Mucosa of rectum (tissue), 2 donors: Measurements from ENCODE around the gene P2RY8.
"Not testable (repeated sequence)": the region's sequence is repeated elsewhere in the genome, so short reads cannot be mapped to it uniquely, and the experiment has no call there.

Experiments
- H3K27ac ChIP-seq, 2 donors: one replicate each; pipeline ENCODE4 v1.7.0; 2013; ENCODE audit warnings: inconsistent platforms in 2 of 2, low read depth in 2 of 2, low read length in 2 of 2
- H3K27me3 ChIP-seq, 2 donors: one replicate each; pipeline ENCODE4 v1.7.0; 2013; ENCODE audit warnings: low read length in 2 of 2; ENCODE audit not compliant: control insufficient read depth in 2 of 2, insufficient read depth in 2 of 2
- H3K36me3 ChIP-seq, 2 donors: one replicate each; pipeline ENCODE4 v1.7.0; 2013; ENCODE audit warnings: low read length in 2 of 2; ENCODE audit not compliant: control insufficient read depth in 2 of 2, insufficient read depth in 2 of 2
- H3K4me1 ChIP-seq, 2 donors: one replicate each; pipeline ENCODE4 v1.7.0; 2013; ENCODE audit warnings: low read length in 2 of 2, mild to moderate bottlenecking in 1 of 2; ENCODE audit not compliant: control insufficient read depth in 2 of 2, insufficient read depth in 2 of 2
- H3K4me3 ChIP-seq, 2 donors: one replicate each; pipeline ENCODE4 v1.7.0; 2013; ENCODE audit warnings: low read length in 2 of 2
- H3K9ac ChIP-seq, 2 donors: one replicate each; pipeline ENCODE4 v1.7.0; 2013; ENCODE audit warnings: low read length in 2 of 2, low read depth in 1 of 2, mild to moderate bottlenecking in 1 of 2
- H3K9me3 ChIP-seq, 2 donors: one replicate each; pipeline ENCODE4 v1.7.0; 2013; ENCODE audit warnings: low read length in 2 of 2; ENCODE audit not compliant: control insufficient read depth in 2 of 2
- donor health status: healthy.
- donor health status: Normal muscosa, but diverticular disease.

The P2RY8 gene

DNA sequence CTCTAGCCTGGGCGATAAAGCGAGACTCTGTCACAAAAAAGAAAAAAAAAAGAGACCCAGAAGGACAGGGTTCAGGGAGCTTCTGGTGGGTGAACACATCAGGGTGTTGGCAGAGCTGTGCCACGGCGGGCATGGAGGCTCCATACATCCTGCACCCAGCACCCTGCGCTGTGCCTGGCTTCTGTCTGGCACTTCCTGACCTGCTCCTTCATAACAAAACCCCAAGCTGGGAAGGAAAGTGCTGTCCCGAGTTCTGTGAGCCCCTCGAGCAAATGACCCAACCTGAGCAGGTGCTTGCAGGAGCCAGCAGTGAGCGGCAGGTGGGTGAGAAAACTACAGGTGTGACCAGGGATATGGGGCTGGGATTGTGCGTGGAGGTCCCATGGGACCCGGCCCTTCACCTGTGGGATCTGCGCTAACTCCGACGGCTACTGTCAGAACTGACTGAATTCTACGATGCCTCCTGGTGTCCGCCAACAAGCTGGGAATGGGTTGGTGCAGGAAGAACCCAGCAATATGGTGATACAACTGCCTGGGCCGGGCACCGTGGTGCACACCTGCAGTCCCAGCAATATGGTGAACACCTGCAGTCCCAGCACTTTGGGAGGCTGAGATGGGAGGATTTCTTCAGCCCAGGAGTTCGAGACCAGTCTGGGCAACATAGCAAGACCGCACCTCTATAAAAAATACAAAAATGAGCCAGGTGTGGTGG lies 103.2 kb downstream of the P2RY8 start:
- Histone ChIP-seq H3K27me3 (no peaks in the 10 kb centered on the region), H3K9ac (no peak overlapping the region), H3K27ac (no peak overlapping the region), H3K4me1 (no peaks in the 10 kb centered on the region), H3K9me3 (no peaks in the 10 kb centered on the region), H3K4me3 (no peak overlapping the region), H3K36me3 (peaks cover 15 to 24% of the 10 kb centered on the region in 2 donors)

DNA sequence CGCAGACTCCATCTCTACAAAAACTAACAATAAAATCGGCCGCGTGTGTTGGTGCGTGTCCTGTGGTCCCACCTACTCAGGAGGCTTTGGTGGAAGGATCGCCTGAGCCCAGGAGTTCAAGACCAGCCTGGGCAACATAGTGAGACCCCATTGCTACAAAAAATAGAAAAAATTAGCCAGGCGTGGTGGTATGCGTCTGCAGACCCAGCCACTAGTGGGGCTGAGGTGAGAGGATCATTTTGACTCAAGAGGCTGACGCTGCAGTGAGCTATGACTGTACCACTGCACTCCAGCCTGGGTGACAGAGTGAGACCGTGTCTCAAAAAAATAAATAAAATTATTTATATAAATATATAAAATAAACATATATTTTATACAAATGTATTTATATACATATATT lies 106.5 kb downstream of the P2RY8 start:
- Histone ChIP-seq H3K4me1 (no peaks in the 10 kb centered on the region), H3K36me3 (peaks cover 4 to 16% of the 10 kb centered on the region in 2 donors), H3K27me3 (no peaks in the 10 kb centered on the region), H3K4me3 (no peak overlapping the region), H3K9me3 (no peaks in the 10 kb centered on the region), H3K27ac (no peak overlapping the region), H3K9ac (no peak overlapping the region)

DNA sequence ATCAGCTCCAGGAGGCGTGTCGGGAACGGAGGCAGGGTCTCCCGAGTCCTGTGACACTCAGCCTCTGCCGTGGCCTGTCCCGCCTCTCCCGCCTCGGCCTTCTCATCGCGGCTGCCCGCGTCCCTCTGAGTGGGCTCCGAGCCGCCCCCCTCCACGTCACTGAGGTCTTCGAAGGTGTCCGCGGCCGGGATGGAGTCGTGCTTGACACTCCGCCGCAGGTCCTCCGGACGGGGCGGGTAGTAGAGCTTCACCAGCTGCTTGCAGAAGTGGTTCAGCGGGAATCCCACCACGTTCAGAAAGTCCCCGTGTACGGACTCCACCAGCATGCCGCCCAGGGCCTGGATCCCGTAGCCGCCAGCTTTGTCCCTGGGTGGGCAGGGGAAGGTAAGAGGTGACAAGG lies 109.2 kb downstream of the P2RY8 start:
- H3K27ac ChIP-seq: no peak overlapping the region
- peaks cover 7 to 18% of the 10 kb centered on the region in 2 donors for H3K36me3 ChIP-seq
- no peaks in the 10 kb centered on the region for H3K9me3 ChIP-seq
- H3K9ac ChIP-seq: no peak overlapping the region
- no peaks in the 10 kb centered on the region for H3K4me1 ChIP-seq
- H3K4me3 ChIP-seq: no peak overlapping the region
- no peaks in the 10 kb centered on the region for H3K27me3 ChIP-seq

GRCh38 chrX:1426321-1426720 lies 110.7 kb downstream of the P2RY8 start:
- not testable (repeated sequence) for H3K4me3 ChIP-seq, H3K9me3 ChIP-seq, H3K27ac ChIP-seq, H3K27me3 ChIP-seq, H3K9ac ChIP-seq, H3K4me1 ChIP-seq
- peaks cover 16 to 28% of the 10 kb centered on the region in 2 donors for H3K36me3 ChIP-seq

GRCh38 chrX:1425381-1425780 lies 111.6 kb downstream of the P2RY8 start:
- Histone ChIP-seq H3K36me3 (peaks cover 17 to 30% of the 10 kb centered on the region in 2 donors), H3K27me3 (no peaks in the 10 kb centered on the region), H3K9me3 (peaks cover 4 to 5% of the 10 kb centered on the region in 2 donors), H3K27ac (no peak overlapping the region), H3K4me1 (no peaks in the 10 kb centered on the region), H3K4me3 (no peak overlapping the region), H3K9ac (no peak overlapping the region)

GRCh38 chrX:1424147-1424851 lies 112.7 kb downstream of the P2RY8 start:
- Histone ChIP-seq H3K9me3 (peaks cover 4 to 5% of the 10 kb centered on the region in 2 donors), H3K4me1 (no peaks in the 10 kb centered on the region), H3K27ac (no peak overlapping the region), H3K27me3 (no peaks in the 10 kb centered on the region), H3K4me3 (no peak overlapping the region), H3K9ac (no peak overlapping the region), H3K36me3 (peaks cover 17 to 30% of the 10 kb centered on the region in 2 donors)

GRCh38 chrX:1423215-1423614 lies 113.8 kb downstream of the P2RY8 start:
- no peaks in the 10 kb centered on the region for H3K4me1 ChIP-seq
- no peaks in the 10 kb centered on the region for H3K27me3 ChIP-seq
- H3K9ac ChIP-seq: no peak overlapping the region
- H3K4me3 ChIP-seq: no peak overlapping the region
- peaks cover 5% of the 10 kb centered on the region in 2 donors for H3K9me3 ChIP-seq
- H3K27ac ChIP-seq: no peak overlapping the region
- H3K36me3 ChIP-seq: peaks cover 19 to 32% of the 10 kb centered on the region in 2 donors

DNA sequence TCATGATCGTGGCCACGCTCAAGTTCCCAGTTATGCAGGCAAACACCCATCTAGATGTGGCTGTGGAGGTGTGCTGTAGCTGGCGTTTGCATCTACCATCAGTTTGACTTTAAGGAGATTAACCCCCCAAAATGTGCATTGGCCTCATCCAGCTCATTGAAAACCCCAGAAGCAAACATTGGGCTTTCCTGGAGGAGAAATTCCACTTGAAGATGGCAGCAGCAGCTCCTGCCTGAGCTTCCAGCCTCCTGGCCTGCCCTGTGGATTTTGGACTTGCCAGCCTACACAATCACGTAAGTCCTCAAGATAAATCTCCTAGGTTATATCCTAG lies 114.9 kb downstream of the P2RY8 start:
- no peak overlapping the region for H3K4me3 ChIP-seq
- no peak overlapping the region for H3K9ac ChIP-seq
- H3K27ac ChIP-seq: no peak overlapping the region
- peaks cover 29 to 36% of the 10 kb centered on the region in 2 donors for H3K36me3 ChIP-seq
- peaks cover 5 to 7% of the 10 kb centered on the region in 2 donors for H3K9me3 ChIP-seq
- H3K4me1 ChIP-seq: no peaks in the 10 kb centered on the region
- no peaks in the 10 kb centered on the region for H3K27me3 ChIP-seq

GRCh38 chrX:1421433-1422134 lies 115.4 kb downstream of the P2RY8 start:
- no peaks in the 10 kb centered on the region for H3K4me1 ChIP-seq
- peaks cover 5 to 7% of the 10 kb centered on the region in 2 donors for H3K9me3 ChIP-seq
- no peak overlapping the region for H3K4me3 ChIP-seq
- H3K9ac ChIP-seq: no peak overlapping the region
- H3K27ac ChIP-seq: no peak overlapping the region
- no peaks in the 10 kb centered on the region for H3K27me3 ChIP-seq
- H3K36me3 ChIP-seq: peaks cover 34 to 41% of the 10 kb centered on the region in 2 donors

- Histone ChIP-seq H3K36me3 (peaks cover 45 to 49% of the 10 kb centered on the region in 2 donors), H3K9me3 (peaks cover 5 to 7% of the 10 kb centered on the region in 2 donors), H3K27ac (no peak overlapping the region), H3K9ac (no peak overlapping the region), H3K27me3 (no peaks in the 10 kb centered on the region), H3K4me3 (no peak overlapping the region), H3K4me1 (no peaks in the 10 kb centered on the region)
These were observed 116.6 kb downstream of the P2RY8 start for GRCh38 chrX:1420371-1420770.
